IPS-20b (cell line): ENCODE data around the gene RNF26.

Experiments
- H3K27ac ChIP-seq: one replicate; pipeline ENCODE4 v1.5.1; 2013; ENCODE audit warnings: low read length
- H3K27me3 ChIP-seq: 2 replicates; pipeline ENCODE4 v1.6.1; 2013; ENCODE audit warnings: mild to moderate bottlenecking, low read length, inconsistent platforms; ENCODE audit not compliant: insufficient read depth
- H3K36me3 ChIP-seq: 2 replicates; pipeline ENCODE4 v1.6.1; 2013; ENCODE audit warnings: low read depth, mild to moderate bottlenecking, inconsistent platforms, low read length, moderate library complexity; ENCODE audit not compliant: insufficient read depth
- H3K4me1 ChIP-seq: 2 replicates; pipeline ENCODE4 v1.6.1; 2013; ENCODE audit warnings: mild to moderate bottlenecking, control low read depth, inconsistent platforms, low read length, moderate library complexity; ENCODE audit not compliant: insufficient read depth
- H3K4me3 ChIP-seq: 2 replicates; pipeline ENCODE4 v1.5.1; 2013; ENCODE audit warnings: mild to moderate bottlenecking, low read length, inconsistent platforms
- H3K9ac ChIP-seq: 2 replicates; pipeline ENCODE4 v1.6.1; 2013; ENCODE audit warnings: low read depth, mild to moderate bottlenecking, inconsistent platforms, low read length, moderate library complexity
- H3K9me3 ChIP-seq: 2 replicates; pipeline ENCODE4 v1.6.1; 2013; ENCODE audit warnings: mild to moderate bottlenecking, low read depth, low read length, inconsistent platforms; ENCODE audit not compliant: insufficient read depth

The RNF26 gene

GRCh38 chr11:119324189-119324588, 10.1 kb upstream of the RNF26 start:
- peaks cover 18% of the 10 kb centered on the region; the same call in 1 of the 2 replicates for H3K27me3 ChIP-seq
- no peaks in the 10 kb centered on the region for H3K9me3 ChIP-seq
- H3K4me3 ChIP-seq = no peak overlapping the region
- H3K36me3 ChIP-seq = no peaks in the 10 kb centered on the region
- no peak overlapping the region for H3K27ac ChIP-seq
- H3K9ac ChIP-seq = no peak overlapping the region
- peaks cover 12% of the 10 kb centered on the region; the same call in 1 of the 2 replicates for H3K4me1 ChIP-seq

GRCh38 chr11:119329320-119329719, 5.0 kb upstream of the RNF26 start:
- no peaks in the 10 kb centered on the region for H3K9me3 ChIP-seq
- no peaks in the 10 kb centered on the region for H3K4me1 ChIP-seq
- no peak overlapping the region for H3K4me3 ChIP-seq
- H3K27me3 ChIP-seq = no peaks in the 10 kb centered on the region
- no peak overlapping the region for H3K9ac ChIP-seq
- no peak overlapping the region for H3K27ac ChIP-seq
- no peaks in the 10 kb centered on the region for H3K36me3 ChIP-seq

DNA sequence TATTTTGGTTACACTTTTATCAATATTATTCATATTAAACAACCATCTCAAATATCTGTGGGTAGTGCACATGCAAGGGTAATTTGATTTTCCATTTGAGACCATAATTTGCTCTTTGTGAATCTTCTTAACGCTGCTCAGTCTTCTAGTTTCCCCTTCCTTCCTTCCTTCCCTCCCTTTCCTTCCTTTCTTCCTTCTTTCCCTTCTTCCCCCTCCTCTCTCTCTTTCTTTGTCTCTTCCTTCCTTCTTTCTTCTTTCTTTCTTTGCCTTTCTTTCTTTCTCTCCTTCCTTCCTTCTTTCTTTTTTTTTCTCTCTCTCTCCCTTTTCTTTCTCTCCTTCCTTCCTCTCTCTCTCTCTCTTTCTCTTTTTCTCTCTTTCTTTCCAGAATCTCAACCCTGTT, 4.1 kb upstream of the RNF26 start:
- Histone ChIP-seq H3K9me3 (no peaks in the 10 kb centered on the region), H3K4me3 (no peak overlapping the region), H3K9ac (no peak overlapping the region), H3K27ac (no peak overlapping the region), H3K36me3 (no peaks in the 10 kb centered on the region), H3K4me1 (no peaks in the 10 kb centered on the region), H3K27me3 (no peaks in the 10 kb centered on the region)

DNA sequence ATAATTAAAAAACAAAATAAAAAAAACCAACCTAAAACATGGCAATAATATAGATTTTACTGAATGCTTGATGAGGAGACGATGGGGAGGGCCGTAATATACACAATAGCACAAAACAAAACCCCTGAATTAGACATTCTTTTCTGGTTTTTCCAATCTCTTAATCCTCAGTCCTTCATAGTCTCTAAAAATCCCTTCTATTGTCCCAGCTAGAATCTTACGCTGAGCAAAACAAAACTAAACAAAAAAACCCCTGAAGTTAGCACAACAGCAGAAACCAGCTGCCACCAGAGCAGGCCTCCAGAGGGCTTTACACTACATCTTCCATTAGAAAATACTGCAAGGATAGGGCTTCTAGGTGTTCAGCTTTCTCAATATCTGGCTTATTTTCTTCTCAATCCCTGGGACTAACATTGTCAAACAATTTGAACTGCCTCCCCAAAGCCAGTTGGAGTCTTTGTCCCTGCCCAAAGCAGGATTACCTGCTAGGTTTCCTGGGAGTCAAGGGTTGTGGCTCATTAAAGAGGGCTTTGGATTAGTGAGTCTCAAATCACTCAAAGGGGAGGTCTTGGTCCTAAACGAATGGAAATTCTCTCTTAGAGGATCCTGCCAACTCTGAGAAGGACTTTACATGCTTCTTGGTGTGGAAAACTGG, 2.1 kb upstream of the RNF26 start:
- H3K4me3 ChIP-seq = no peak overlapping the region
- no peaks in the 10 kb centered on the region for H3K27me3 ChIP-seq
- H3K9ac ChIP-seq = no peak overlapping the region
- H3K36me3 ChIP-seq = peaks cover 14% of the 10 kb centered on the region
- H3K4me1 ChIP-seq = peaks cover 4% of the 10 kb centered on the region; the same call in 1 of the 2 replicates
- no peak overlapping the region for H3K27ac ChIP-seq
- H3K9me3 ChIP-seq = no peaks in the 10 kb centered on the region

GRCh38 chr11:119335091-119335654, 846 bp downstream of the RNF26 start:
- peaks cover 17% of the 10 kb centered on the region; the same call in 1 of the 2 replicates for H3K4me1 ChIP-seq
- H3K9me3 ChIP-seq = no peaks in the 10 kb centered on the region
- H3K27ac ChIP-seq = peak overlapping the region; percentile 81
- H3K9ac ChIP-seq = peak overlapping the region; percentile 95
- H3K4me3 ChIP-seq = peak overlapping the region; percentile 98
- H3K36me3 ChIP-seq = peaks cover 14% of the 10 kb centered on the region
- peaks cover 18% of the 10 kb centered on the region for H3K27me3 ChIP-seq

GRCh38 chr11:119335655-119336543, 1.6 kb downstream of the RNF26 start:
- Histone ChIP-seq H3K27me3 (peaks cover 25% of the 10 kb centered on the region), H3K27ac (no peak overlapping the region), H3K4me3 (peak overlapping the region; percentile 98; the same call in 1 of the 2 replicates), H3K36me3 (peaks cover 14% of the 10 kb centered on the region), H3K9ac (peak overlapping the region; percentile 95; the same call in 1 of the 2 replicates), H3K9me3 (no peaks in the 10 kb centered on the region), H3K4me1 (peaks cover 18% of the 10 kb centered on the region; the same call in 1 of the 2 replicates)

DNA sequence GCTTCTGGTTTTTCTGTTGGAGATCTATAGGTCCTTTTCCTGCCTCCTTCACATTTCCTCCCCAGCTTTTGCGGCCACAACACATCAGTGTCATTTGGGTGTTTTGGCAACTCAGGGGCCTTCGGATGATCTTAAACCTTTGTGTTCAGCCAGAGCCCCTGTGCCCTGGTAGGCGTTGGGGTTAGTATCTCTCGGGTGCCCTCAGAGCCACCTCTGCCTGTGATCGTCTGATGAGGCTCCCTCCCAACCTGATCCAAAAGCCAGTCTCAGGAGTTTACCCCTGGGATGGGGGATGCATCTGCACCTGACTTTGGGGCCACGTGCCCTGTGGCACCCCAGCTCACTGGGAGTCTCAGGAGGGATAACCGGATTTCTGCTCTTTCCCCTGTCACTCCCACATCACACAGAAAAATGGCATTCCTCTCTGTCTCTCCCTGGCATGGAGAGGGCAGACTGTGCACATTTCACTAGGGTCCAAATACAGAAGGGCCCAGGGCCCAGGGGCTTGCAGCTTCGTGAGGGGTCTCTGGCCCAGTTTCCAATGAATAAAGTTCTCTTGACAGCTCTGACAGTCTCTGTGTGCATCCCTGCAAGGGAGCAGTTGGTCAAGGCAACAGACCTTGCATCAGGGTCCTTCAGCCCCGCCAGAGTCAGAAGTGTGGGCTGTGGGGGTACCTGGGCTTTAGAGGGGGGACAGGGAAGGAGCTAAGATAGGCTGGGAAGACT, 2.6 kb downstream of the RNF26 start:
- H3K27me3 ChIP-seq = peaks cover 35% of the 10 kb centered on the region
- H3K27ac ChIP-seq = no peak overlapping the region
- H3K36me3 ChIP-seq = peaks cover 14% of the 10 kb centered on the region
- peak overlapping the region; percentile 63; the same call in 1 of the 2 replicates for H3K4me3 ChIP-seq
- no peaks in the 10 kb centered on the region for H3K9me3 ChIP-seq
- H3K9ac ChIP-seq = peak overlapping the region; percentile 60; the same call in 1 of the 2 replicates
- H3K4me1 ChIP-seq = peaks cover 19% of the 10 kb centered on the region; the same call in 1 of the 2 replicates

GRCh38 chr11:119337581-119338317, 3.4 kb downstream of the RNF26 start:
- peaks cover 19% of the 10 kb centered on the region; the same call in 1 of the 2 replicates for H3K4me1 ChIP-seq
- peak overlapping the region; percentile 60; the same call in 1 of the 2 replicates for H3K9ac ChIP-seq
- peak overlapping the region; percentile 40 for H3K27ac ChIP-seq
- H3K36me3 ChIP-seq = peaks cover 14% of the 10 kb centered on the region
- H3K27me3 ChIP-seq = peaks cover 44% of the 10 kb centered on the region
- peak overlapping the region; percentile 63 for H3K4me3 ChIP-seq
- no peaks in the 10 kb centered on the region for H3K9me3 ChIP-seq

DNA sequence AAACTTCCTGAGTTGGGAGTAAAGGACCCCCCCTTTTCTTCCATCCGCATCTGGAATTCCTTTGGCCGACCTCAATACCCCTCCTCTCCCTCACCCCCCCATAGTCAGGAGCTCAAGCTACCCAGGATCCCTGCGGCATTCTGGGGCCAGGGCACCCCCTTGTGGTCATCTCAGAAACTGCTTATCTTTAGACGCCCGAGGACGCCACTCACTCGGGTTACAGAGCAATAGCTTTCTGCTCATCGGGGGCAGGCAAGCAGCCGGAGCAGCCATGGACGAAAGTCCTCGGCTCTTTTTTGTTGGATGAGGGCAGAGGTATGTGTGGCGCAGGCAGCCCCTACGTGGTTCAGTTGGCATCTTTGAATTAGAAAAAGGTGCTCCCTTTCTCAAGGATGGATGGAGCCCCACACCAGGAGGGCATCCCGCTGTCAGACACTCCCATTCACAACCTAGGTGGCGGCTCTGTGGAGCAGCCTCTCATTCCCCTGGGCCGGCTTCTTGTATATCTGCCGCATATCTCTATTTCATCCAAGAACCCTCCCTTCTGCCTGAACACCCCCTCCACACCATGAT, 4.1 kb downstream of the RNF26 start:
- Histone ChIP-seq H3K9me3 (no peaks in the 10 kb centered on the region), H3K27ac (no peak overlapping the region), H3K27me3 (peaks cover 50% of the 10 kb centered on the region), H3K4me1 (peaks cover 19% of the 10 kb centered on the region; the same call in 1 of the 2 replicates), H3K36me3 (peaks cover 14% of the 10 kb centered on the region), H3K4me3 (peak overlapping the region; percentile 63), H3K9ac (peak overlapping the region; percentile 60; the same call in 1 of the 2 replicates)

GRCh38 chr11:119338965-119339588, 4.8 kb downstream of the RNF26 start:
- peak overlapping the region; percentile 21; the same call in 1 of the 2 replicates for H3K9ac ChIP-seq
- no peak overlapping the region for H3K27ac ChIP-seq
- H3K4me3 ChIP-seq = peak overlapping the region; percentile 63; the same call in 1 of the 2 replicates
- H3K27me3 ChIP-seq = peaks cover 57% of the 10 kb centered on the region
- H3K36me3 ChIP-seq = peaks cover 14% of the 10 kb centered on the region
- no peaks in the 10 kb centered on the region for H3K9me3 ChIP-seq
- peaks cover 19% of the 10 kb centered on the region; the same call in 1 of the 2 replicates for H3K4me1 ChIP-seq
